ENCODE measurements around the gene C2orf80. TPM values are rescaled to one million over a fixed set of nuclear protein-coding genes. Genes with fewer than 3 reads are reported as not detected.

The C2orf80 gene
- total RNA-seq, 1 experiment from 2014 or later = not detected

GRCh38 chr2:208172125-208172524 is 17.7 kb downstream of the C2orf80 start:
- Histone ChIP-seq H3K27ac (ENCODE audit: low read length) (no peak overlapping the region), H3K36me3 (ENCODE audit: insufficient read depth, low read length) (no peaks in the 10 kb centered on the region), H3K4me3 (ENCODE audit: low read length) (no peak overlapping the region), H3K27me3 (ENCODE audit: low read length) (no peaks in the 10 kb centered on the region), H3K9ac (ENCODE audit: low read length) (no peak overlapping the region), H3K4me2 (ENCODE audit: low read depth, low read length, poor library complexity, severe bottlenecking) (no peak overlapping the region), H2AFZ (ENCODE audit: low read length) (no peak overlapping the region), H3K9me3 (ENCODE audit: low read length) (no peaks in the 10 kb centered on the region), H4K20me1 (ENCODE audit: insufficient read depth, low read depth, low read length) (no peaks in the 10 kb centered on the region), H3K79me2 (ENCODE audit: low read length) (no peaks in the 10 kb centered on the region), H3K4me1 (ENCODE audit: low read length) (peaks cover 3% of the 10 kb centered on the region), H3K9me2 (replicated peaks; ENCODE audit: insufficient read depth, low read length) (no peaks in the 10 kb centered on the region)
- no peak for DNase-seq

- no peak overlapping the region for H3K9ac ChIP-seq (ENCODE audit: low read length)
- DNase-seq = no peak
- H3K27ac ChIP-seq (ENCODE audit: low read length) = no peak overlapping the region
- H3K4me3 ChIP-seq (ENCODE audit: low read length) = no peak overlapping the region
- H2AFZ ChIP-seq (ENCODE audit: low read length) = no peak overlapping the region
- H4K20me1 ChIP-seq (ENCODE audit: insufficient read depth, low read depth, low read length) = no peaks in the 10 kb centered on the region
- no peak overlapping the region for H3K4me2 ChIP-seq (ENCODE audit: low read depth, low read length, poor library complexity, severe bottlenecking)
- no peaks in the 10 kb centered on the region for H3K36me3 ChIP-seq (ENCODE audit: insufficient read depth, low read length)
- H3K9me2 ChIP-seq (replicated peaks; ENCODE audit: insufficient read depth, low read length) = no peaks in the 10 kb centered on the region
- H3K4me1 ChIP-seq (ENCODE audit: low read length) = no peaks in the 10 kb centered on the region
- no peaks in the 10 kb centered on the region for H3K27me3 ChIP-seq (ENCODE audit: low read length)
- no peaks in the 10 kb centered on the region for H3K79me2 ChIP-seq (ENCODE audit: low read length)
- H3K9me3 ChIP-seq (ENCODE audit: low read length) = no peaks in the 10 kb centered on the region
Measured at GRCh38 chr2:208164951-208165755, 24.7 kb downstream of the C2orf80 start.

GRCh38 chr2:208163489-208163888 is 26.3 kb downstream of the C2orf80 start, which contains the start of gene CRYGA:
CRYGA (minus strand) TSS chr2:208163589; CDS start chr2:208163556, 33 bp downstream.
- Histone ChIP-seq H3K9me2 (replicated peaks; ENCODE audit: insufficient read depth, low read length) (no peaks in the 10 kb centered on the region), H3K36me3 (ENCODE audit: insufficient read depth, low read length) (no peaks in the 10 kb centered on the region), H3K27ac (ENCODE audit: low read length) (no peak within 1 kb of the TSS), H3K9ac (ENCODE audit: low read length) (no peak within 1 kb of the TSS), H2AFZ (ENCODE audit: low read length) (no peak within 1 kb of the TSS), H3K4me3 (ENCODE audit: low read length) (no peak within 1 kb of the TSS), H3K27me3 (ENCODE audit: low read length) (no peaks in the 10 kb centered on the region), H4K20me1 (ENCODE audit: insufficient read depth, low read depth, low read length) (no peaks in the 10 kb centered on the region), H3K4me1 (ENCODE audit: low read length) (no peaks in the 10 kb centered on the region), H3K9me3 (ENCODE audit: low read length) (no peaks in the 10 kb centered on the region), H3K79me2 (ENCODE audit: low read length) (no peaks in the 10 kb centered on the region), H3K4me2 (ENCODE audit: low read depth, low read length, poor library complexity, severe bottlenecking) (no peak within 1 kb of the TSS)
- no peak for DNase-seq

- H3K4me2 ChIP-seq (ENCODE audit: low read depth, low read length, poor library complexity, severe bottlenecking) = no peak overlapping the region
- no peak overlapping the region for H3K27ac ChIP-seq (ENCODE audit: low read length)
- no peaks in the 10 kb centered on the region for H4K20me1 ChIP-seq (ENCODE audit: insufficient read depth, low read depth, low read length)
- no peak overlapping the region for H3K4me3 ChIP-seq (ENCODE audit: low read length)
- no peaks in the 10 kb centered on the region for H3K36me3 ChIP-seq (ENCODE audit: insufficient read depth, low read length)
- H3K27me3 ChIP-seq (ENCODE audit: low read length) = no peaks in the 10 kb centered on the region
- H3K4me1 ChIP-seq (ENCODE audit: low read length) = no peaks in the 10 kb centered on the region
- no peaks in the 10 kb centered on the region for H3K9me2 ChIP-seq (replicated peaks; ENCODE audit: insufficient read depth, low read length)
- no peaks in the 10 kb centered on the region for H3K9me3 ChIP-seq (ENCODE audit: low read length)
- no peaks in the 10 kb centered on the region for H3K79me2 ChIP-seq (ENCODE audit: low read length)
- no peak for DNase-seq
- H3K9ac ChIP-seq (ENCODE audit: low read length) = no peak overlapping the region
- H2AFZ ChIP-seq (ENCODE audit: low read length) = no peak overlapping the region
Measured at GRCh38 chr2:208156439-208156838, 33.4 kb downstream of the C2orf80 start.

GRCh38 chr2:208153156-208153555 is 36.7 kb downstream of the C2orf80 start:
- no peak for DNase-seq
- H3K9ac ChIP-seq (ENCODE audit: low read length) = no peak overlapping the region

GRCh38 chr2:208150956-208151355 is 38.9 kb downstream of the C2orf80 start:
- Histone ChIP-seq H4K20me1 (ENCODE audit: insufficient read depth, low read depth, low read length) (no peaks in the 10 kb centered on the region), H3K36me3 (ENCODE audit: insufficient read depth, low read length) (no peaks in the 10 kb centered on the region)

More at GRCh38 chr2:208153156-208153555, 36.7 kb downstream of the C2orf80 start:
- no peaks in the 10 kb centered on the region for H4K20me1 ChIP-seq (ENCODE audit: insufficient read depth, low read depth, low read length)
- H3K36me3 ChIP-seq (ENCODE audit: insufficient read depth, low read length) = no peaks in the 10 kb centered on the region
- no peaks in the 10 kb centered on the region for H3K79me2 ChIP-seq (ENCODE audit: low read length)
- H3K9me2 ChIP-seq (replicated peaks; ENCODE audit: insufficient read depth, low read length) = no peaks in the 10 kb centered on the region
- no peaks in the 10 kb centered on the region for H3K4me1 ChIP-seq (ENCODE audit: low read length)
- no peak overlapping the region for H2AFZ ChIP-seq (ENCODE audit: low read length)
- H3K4me3 ChIP-seq (ENCODE audit: low read length) = no peak overlapping the region
- H3K27ac ChIP-seq (ENCODE audit: low read length) = no peak overlapping the region
- H3K9me3 ChIP-seq (ENCODE audit: low read length) = no peaks in the 10 kb centered on the region
- no peaks in the 10 kb centered on the region for H3K27me3 ChIP-seq (ENCODE audit: low read length)
- H3K4me2 ChIP-seq (ENCODE audit: low read depth, low read length, poor library complexity, severe bottlenecking) = no peak overlapping the region

GRCh38 chr2:208150094-208150493 is 39.7 kb downstream of the C2orf80 start:
- Histone ChIP-seq H3K9me2 (replicated peaks; ENCODE audit: insufficient read depth, low read length) (no peaks in the 10 kb centered on the region), H3K9ac (ENCODE audit: low read length) (no peak overlapping the region), H3K27me3 (ENCODE audit: low read length) (no peaks in the 10 kb centered on the region), H3K4me3 (ENCODE audit: low read length) (no peak overlapping the region), H3K9me3 (ENCODE audit: low read length) (no peaks in the 10 kb centered on the region), H3K79me2 (ENCODE audit: low read length) (no peaks in the 10 kb centered on the region), H3K27ac (ENCODE audit: low read length) (no peak overlapping the region), H4K20me1 (ENCODE audit: insufficient read depth, low read depth, low read length) (no peaks in the 10 kb centered on the region), H3K4me2 (ENCODE audit: low read depth, low read length, poor library complexity, severe bottlenecking) (no peak overlapping the region), H3K36me3 (ENCODE audit: insufficient read depth, low read length) (no peaks in the 10 kb centered on the region), H3K4me1 (ENCODE audit: low read length) (no peaks in the 10 kb centered on the region), H2AFZ (ENCODE audit: low read length) (no peak overlapping the region)
- no peak for DNase-seq

More at GRCh38 chr2:208150956-208151355, 38.9 kb downstream of the C2orf80 start:
- no peak for DNase-seq
- Histone ChIP-seq H3K79me2 (ENCODE audit: low read length) (no peaks in the 10 kb centered on the region), H2AFZ (ENCODE audit: low read length) (no peak overlapping the region), H3K4me2 (ENCODE audit: low read depth, low read length, poor library complexity, severe bottlenecking) (no peak overlapping the region), H3K4me1 (ENCODE audit: low read length) (no peaks in the 10 kb centered on the region), H3K9me2 (replicated peaks; ENCODE audit: insufficient read depth, low read length) (no peaks in the 10 kb centered on the region), H3K27ac (ENCODE audit: low read length) (no peak overlapping the region), H3K9me3 (ENCODE audit: low read length) (no peaks in the 10 kb centered on the region), H3K27me3 (ENCODE audit: low read length) (no peaks in the 10 kb centered on the region), H3K4me3 (ENCODE audit: low read length) (no peak overlapping the region), H3K9ac (ENCODE audit: low read length) (no peak overlapping the region)

- H3K4me2 ChIP-seq (ENCODE audit: low read depth, low read length, poor library complexity, severe bottlenecking) = no peak overlapping the region
- H3K9me3 ChIP-seq (ENCODE audit: low read length) = no peaks in the 10 kb centered on the region
- H3K36me3 ChIP-seq (ENCODE audit: insufficient read depth, low read length) = no peaks in the 10 kb centered on the region
- no peak overlapping the region for H3K27ac ChIP-seq (ENCODE audit: low read length)
- H3K9ac ChIP-seq (ENCODE audit: low read length) = no peak overlapping the region
- no peaks in the 10 kb centered on the region for H3K9me2 ChIP-seq (replicated peaks; ENCODE audit: insufficient read depth, low read length)
- H3K4me1 ChIP-seq (ENCODE audit: low read length) = no peaks in the 10 kb centered on the region
- H2AFZ ChIP-seq (ENCODE audit: low read length) = no peak overlapping the region
- no peaks in the 10 kb centered on the region for H3K79me2 ChIP-seq (ENCODE audit: low read length)
- no peak for DNase-seq
- H3K27me3 ChIP-seq (ENCODE audit: low read length) = no peaks in the 10 kb centered on the region
- H4K20me1 ChIP-seq (ENCODE audit: insufficient read depth, low read depth, low read length) = no peaks in the 10 kb centered on the region
- H3K4me3 ChIP-seq (ENCODE audit: low read length) = no peak overlapping the region
Measured at GRCh38 chr2:208148803-208149202, 41.0 kb downstream of the C2orf80 start.

Data from Karpas-422 (cell line).